SH-SY5Y (cell line): Measurements from ENCODE around the gene XPC.

Experiments used
- GATA2 ChIP-seq: IDR thresholded peaks from 2 replicates; pipeline ENCODE4 v1.6.1; 2011; ENCODE audit warnings: mild to moderate bottlenecking, low read depth, low read length
- GATA3 ChIP-seq: IDR thresholded peaks from 2 replicates; pipeline ENCODE4 v1.6.1; 2011; ENCODE audit warnings: low read depth, mild to moderate bottlenecking, low read length, moderate library complexity

The XPC gene

DNA sequence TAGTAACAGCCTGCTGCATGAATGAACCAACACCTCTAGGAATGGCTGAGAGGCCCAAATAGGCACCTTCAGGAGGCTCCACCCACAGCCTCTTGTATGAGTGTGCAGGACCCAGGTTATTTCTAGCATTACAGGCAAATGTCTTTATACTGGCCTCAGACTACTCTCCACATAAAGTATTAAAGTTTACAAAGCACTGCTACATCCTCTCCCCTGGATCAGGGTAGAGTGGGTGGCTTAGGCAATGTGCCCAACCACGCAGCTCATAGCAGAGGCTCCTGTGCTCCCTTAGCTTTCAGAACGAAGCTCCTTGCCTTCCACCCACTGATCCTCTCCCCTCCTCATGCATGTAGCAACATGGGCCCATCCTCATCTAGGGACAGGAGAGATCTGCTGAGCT lies 37.3 kb downstream of the XPC start:
- TF ChIP-seq GATA2 (no peak), GATA3 (no peak)

DNA sequence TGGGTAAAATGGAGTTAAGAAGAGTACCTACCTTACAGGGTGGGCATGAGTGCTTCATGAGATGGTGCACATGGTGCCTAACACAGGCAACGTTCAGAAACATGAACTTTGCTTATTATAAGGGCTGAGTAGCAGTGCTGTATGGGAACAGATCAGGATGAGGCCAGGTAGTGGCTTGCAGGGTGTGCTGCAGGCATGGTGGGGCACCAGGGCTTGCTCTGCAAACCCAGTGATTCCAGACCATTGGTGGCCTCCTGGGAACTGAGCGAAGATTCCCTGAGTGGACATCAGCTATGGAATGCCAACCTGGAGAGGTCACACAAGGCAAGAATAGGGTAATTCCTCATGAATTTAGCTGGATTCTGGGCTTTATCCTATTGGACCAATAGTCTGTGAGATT lies 37.7 kb downstream of the XPC start:
- TF ChIP-seq GATA3 (no peak), GATA2 (no peak)

DNA sequence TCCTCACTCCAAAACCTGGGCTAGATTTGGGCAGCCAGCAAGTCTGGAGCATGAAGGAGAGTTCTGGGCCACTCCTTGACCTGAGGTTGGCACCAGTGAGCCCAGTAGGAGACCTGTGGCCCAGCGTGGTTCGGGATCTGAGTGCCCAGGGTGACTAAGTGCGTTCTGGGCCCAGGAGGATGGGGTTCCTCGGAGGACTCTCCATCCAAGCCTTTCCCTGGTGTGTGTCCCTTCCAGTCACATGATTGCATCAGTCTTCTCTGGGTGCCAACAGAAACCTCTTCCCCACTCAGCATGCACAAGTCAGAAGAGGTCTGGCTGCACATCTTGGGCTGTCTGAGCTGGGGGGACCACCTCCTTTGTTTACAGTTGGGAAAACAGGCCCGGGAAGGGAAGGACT lies 38.6 kb downstream of the XPC start:
- TF ChIP-seq GATA2 (no peak), GATA3 (no peak)

DNA sequence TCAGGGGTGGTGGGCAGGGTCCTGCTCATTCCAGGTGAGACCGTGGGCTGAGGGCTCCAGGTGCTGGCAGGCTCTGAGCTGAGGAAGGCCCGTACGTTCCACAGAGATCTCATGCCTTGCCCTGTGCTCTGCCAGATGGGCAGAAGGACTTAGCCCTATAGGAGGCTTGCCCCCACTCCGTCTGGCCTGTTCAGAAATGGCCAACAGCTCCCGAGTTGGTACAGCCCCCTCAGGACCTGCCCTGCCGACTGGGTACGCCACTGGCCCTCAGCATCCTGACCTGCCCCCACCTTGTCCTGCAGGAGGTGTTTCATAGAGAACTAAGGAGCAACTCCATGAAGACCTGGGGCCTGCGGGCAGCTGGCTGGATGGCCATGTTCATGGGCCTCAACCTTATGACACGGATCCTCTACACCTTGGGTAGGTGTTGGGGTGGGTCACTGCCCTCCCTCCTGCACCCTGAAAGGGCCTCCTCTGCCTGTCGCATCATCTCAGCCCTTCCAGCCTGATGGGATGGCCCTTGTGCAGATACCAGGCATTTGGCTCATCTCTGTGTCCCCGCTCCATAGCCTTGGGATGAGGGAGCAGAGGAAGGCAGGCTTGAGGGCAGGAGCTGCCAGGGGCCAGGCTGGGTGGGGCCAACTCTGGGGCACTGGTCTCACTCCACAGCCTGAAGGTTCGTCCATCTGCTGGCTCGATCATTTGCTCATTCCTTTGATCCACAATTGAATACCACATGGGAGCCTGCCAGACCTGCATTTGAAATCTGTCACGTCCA lies 39.3 kb downstream of the XPC start:
- TF ChIP-seq GATA3 = no peak
- TF ChIP-seq GATA2 = no peak

DNA sequence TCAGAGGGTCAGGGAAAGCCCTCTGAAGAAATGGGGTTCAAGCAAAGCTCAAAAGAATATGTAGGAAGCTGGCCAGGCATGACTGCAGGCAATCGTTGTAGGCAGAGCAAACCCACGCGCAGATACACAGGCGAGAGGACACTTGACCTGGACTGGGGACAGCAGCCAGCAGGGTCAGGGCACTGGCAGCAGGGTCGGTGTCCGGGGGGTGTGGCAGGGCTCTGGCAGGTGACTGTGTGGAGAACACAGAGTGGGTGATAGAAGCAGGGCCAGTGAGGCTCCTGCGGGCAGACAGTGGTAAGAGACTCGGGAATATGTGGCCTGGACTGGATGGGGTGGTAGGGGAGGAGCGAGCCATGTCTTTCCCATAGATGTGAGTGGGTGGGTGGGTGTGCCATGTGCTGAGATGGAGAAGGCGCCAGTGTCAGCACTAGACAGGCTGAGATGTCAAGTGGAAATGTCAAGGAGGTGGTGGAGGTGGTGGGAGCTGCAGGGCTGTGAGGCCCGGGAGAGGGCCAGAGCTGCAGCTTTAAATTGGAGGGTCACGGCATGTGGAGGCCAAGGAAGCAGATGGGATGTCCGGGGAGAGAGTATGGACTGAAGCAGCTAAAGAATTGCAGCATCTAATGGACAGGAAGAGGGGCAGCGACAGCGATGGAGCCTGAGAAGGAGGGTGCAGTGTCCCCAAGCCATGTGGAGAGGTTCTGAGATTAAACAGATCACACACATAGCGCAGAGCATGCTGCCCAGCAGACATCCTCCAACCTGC lies 40.1 kb downstream of the XPC start:
- TF ChIP-seq GATA3 (no peak), GATA2 (no peak)

DNA sequence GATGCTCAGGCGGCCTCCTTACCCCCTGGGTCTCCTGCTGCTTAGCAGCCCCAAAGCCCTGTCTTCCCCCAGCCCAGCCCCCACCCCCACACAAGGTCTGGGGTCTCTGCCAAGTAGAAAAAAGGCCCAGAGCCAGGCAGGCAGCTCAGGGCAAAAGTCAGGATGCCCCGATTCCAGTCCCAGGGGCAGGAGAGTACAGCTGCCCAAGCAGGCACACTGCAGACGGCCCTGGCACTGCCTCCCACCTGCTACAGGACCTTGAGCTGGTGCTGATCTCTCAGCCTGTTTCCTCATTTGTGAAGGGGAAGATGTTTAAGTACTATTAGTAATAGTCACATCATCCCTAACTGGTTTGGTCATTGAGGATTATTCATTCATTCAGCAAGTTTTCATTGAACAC lies 41.0 kb downstream of the XPC start:
- TF ChIP-seq GATA3 (no peak), GATA2 (no peak)

DNA sequence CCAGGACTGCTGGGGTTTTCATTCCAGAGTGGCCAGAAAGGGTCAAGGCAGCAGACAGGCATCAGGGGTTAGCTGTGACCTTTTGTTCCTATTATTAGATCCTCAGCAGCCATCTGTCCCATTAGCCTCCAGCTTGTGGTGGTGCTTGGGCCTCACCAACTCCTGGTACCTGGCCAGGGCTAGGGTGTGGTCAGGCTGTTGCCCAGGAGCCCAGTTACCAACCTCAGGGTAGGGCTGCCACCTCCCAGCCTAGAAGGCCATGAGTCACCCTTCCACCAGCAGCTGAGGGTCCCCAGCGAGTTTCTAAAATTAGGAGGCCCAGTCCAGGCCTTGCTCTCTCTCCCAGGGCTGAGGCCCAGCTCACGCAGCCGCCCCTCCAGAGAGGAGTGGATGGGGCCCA lies 41.4 kb downstream of the XPC start:
- TF ChIP-seq GATA2 (no peak), GATA3 (no peak)

DNA sequence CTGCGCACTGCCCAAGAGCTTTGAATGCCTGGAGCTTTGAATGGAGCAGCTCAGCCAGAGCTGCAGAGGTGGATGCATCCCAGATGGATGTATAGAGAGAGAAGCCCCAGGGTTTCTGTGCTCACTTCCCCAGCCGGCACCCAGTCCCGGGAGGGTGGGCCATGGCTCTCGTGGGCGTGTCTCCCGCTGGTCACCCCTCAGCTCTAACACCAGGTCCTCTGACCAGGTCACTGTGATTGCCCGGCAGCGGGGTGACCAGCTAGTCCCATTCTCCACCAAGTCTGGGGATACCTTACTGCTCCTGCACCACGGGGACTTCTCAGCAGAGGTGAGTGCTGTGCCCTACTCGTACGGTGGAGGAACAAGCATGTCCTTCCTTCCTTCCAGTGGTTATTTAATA lies 42.8 kb downstream of the XPC start:
- TF ChIP-seq GATA3 = no peak
- TF ChIP-seq GATA2 = no peak

DNA sequence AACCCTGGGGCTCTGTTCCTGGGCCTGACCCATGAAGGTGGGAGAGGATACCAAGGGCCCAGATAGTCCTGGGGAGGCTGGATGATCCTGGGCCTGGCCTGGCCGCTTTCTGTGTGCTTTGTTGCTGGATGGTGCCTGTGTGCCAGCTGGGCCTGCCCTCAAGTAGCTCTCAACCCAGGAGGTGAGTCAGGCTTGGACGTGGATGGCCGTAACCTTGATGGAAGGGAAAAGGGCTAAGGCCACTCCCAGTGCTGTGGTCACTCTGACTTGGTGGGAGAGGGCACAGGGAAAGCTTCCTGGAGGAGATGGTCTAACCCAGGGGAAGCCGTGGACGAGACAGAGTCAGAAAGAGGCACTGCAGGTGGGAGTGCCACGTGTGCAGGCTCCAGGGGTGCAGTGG lies 44.1 kb downstream of the XPC start:
- TF ChIP-seq GATA3 (no peak), GATA2 (no peak)

DNA sequence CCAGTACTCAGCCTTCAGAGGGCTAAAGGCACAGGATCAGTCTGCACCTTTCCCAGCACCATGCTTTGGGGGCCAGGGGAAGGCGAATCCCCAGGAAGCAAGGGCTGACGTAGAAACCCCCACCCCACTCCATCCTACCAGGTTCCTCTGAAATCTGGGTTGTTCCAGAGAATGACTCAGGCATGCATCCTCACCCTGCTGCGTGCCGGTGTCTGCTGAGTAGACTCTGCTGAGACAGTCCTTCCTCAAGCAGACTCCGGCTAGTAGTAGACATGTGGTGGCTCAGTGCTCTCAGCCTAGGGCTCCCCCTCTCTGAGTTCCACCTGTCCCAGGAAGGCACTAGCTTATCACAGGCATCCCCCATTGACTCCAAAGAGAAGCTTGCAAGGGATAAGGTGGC lies 44.5 kb downstream of the XPC start:
- TF ChIP-seq GATA2 = no peak
- TF ChIP-seq GATA3 = no peak

DNA sequence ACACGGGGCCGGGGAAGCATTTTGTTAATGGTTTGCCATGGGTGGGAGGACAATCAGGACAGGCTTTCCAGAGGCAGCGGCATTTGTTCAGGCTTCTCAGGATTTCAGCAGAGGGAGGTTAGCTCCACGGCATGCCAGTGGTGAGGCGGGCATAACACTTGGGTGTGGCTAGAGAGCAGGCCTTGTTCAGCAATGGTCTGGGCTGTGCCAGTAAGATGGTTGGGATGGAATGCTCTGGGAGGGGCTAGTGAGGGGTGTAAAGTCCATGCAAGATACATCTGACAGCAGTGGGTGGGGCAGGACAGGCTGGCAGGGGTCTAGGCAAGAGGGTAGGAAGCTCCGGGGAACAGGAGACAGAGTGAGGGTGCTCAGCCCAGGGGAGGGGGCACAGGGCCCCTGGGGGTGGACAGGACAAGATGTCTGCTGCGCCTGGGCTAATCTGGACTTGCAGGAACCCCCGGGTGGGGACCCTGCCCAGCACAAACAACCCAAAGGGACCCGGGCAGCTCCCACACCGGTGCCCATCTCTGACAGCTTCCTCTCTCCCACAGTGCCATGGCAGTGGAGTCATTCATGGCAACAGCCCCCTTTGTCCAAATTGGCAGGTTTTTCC lies 45.1 kb downstream of the XPC start:
- TF ChIP-seq GATA3 (no peak), GATA2 (no peak)

DNA sequence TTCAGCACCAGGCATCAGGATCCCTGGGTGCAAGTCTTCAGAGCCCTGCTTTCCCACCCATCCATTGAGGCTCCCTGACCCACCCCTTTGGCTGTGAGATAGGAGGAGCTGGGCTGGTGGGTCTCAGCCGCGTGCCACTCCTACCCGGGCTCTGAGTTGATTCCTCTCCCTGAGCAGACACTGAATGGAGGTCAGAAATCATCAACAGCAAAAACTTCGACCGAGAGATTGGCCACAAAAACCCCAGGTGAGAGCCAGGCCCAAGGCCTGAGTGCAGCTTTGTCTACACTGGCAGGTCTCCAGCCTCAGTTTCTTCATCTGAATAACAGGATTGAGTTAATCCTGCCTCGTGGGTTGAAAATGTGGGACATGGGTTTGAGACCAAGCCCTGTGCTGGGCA lies 45.7 kb downstream of the XPC start:
- TF ChIP-seq GATA2 (no peak), GATA3 (no peak)

DNA sequence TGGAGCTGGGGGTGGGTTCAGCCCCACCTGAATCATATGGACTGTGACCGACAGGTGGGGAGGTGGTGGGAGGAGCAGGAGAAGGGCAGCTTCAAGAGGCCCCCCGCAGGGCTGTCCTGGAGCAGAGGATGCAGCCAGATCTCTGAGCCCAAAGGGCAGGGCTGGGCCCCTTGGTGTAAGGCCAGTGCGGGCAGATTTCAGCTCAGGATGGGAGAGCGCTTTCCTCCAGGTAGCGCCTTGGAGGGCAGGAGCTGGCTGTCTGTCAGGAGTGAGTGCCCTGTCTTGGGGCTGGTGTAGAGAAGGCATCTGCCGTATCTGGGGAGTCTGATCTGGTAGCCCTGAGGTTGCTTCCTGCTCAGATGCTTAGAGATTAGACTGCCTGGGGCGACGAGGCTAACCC lies 46.3 kb downstream of the XPC start:
- TF ChIP-seq GATA3 (no peak), GATA2 (no peak)

DNA sequence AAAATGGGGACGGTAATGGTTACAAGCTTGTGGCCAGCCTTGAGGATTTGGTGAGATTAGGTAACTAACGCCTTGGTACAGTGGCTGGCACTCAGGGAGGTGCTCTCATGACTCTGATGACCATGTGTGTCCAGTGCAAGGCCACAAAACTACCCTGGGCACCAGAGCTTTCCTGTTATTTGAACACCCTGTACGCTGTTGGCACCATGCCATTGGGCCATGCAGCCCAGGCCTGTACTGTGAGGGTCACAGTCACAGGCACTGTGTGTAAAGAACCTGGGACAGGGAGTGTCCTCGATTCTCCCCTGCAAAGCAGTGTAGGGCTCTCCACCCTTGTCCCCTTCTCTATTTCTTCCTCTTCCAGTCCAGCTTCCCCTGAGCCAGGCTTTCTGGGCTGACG lies 47.3 kb downstream of the XPC start:
- no peak for TF ChIP-seq GATA3
- no peak for TF ChIP-seq GATA2

DNA sequence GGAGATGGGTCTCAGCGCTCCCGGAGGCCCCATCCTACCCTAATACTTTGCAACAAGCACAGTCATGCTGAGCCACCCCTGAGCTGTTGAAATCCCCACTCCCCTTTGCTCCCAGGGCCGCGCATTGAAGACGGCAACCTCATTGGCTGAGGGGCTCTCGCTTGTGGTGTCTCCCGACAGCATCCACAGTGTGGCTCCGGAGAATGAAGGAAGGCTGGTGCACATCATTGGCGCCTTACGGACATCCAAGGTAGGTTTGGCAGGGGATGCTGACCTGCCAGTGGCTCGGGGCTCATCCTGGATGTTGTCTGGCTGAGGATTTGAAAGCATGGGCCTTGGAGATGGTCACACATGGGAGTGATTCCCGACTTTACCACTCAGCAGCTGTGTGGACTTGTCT lies 47.7 kb downstream of the XPC start:
- TF ChIP-seq GATA2 (no peak), GATA3 (no peak)

DNA sequence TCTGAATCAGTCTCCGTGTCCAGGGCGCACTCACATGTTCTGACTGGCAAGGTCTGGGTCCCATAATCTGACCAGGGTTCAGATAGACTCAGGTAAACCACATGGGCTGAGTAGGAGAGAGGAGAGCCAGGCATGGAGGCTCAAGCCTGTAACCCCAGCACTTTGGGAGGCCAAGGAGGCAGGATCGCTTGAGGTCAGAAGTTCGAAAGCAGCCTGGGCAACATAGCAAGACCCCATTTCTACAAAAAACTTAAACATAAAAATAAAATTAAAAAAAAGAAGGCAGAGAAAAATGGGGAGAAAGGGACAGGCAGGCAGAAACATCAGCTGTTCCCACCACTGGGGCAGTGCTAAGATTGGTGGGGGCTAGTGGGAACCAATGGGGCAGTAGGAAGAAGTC lies 48.2 kb downstream of the XPC start:
- TF ChIP-seq GATA3 (no peak), GATA2 (no peak)
